NK-92 (cell line): ENCODE results near the gene GABBR1.
"Not testable (repeated sequence)": the region's sequence is repeated elsewhere in the genome, so short reads cannot be mapped to it uniquely, and the experiment has no call there.

ENCODE experiments used
- DNase-seq: peaks from one replicate; lab custom pipeline; 2025; ENCODE audit not compliant: unreplicated experiment; lab: John Stamatoyannopoulos, UW

GABBR1 gene

DNA sequence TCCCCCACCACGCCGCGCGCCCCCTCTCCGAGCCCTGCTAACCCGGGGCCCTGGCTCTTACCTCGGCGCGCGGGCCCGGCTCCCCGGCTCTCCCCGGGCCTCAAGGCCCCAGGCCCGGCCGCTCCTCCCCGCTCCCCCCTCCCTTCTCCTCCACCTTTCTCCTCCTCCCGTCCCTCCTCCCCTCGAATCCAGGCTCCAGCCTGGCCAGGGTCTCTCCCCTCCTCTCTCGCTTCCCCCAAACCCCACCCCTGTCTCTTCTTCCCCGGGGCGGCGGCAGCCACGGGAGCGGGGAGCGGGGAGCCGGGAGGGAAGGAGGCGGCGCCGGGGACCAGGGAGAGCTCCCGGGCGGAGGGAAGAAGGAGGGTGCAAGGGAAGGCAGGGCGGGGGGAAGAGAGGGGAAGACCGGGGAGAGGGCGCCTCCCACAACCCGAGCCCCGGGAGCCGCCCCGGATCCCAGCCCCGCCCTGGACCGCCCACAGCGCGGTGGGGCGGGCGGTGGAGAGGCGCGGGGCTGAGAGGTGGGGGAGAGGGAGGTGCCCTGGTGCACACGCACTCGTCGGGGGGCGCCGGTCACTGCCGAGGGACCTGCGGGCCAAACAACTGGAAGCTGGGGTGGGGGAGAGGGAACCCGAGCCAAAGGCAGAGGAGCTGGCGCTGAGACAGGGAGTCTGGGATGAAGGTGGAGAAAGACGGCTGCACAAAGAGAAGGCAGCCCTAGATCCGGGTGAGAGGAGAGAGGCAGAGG is at the start of gene GABBR1:
Gene GABBR1, minus strand, starts transcription at position 395 of the 745 bp plus-strand sequence. CDS start 798 bp downstream, outside the sequence.
- DNase-seq: no peak

DNA sequence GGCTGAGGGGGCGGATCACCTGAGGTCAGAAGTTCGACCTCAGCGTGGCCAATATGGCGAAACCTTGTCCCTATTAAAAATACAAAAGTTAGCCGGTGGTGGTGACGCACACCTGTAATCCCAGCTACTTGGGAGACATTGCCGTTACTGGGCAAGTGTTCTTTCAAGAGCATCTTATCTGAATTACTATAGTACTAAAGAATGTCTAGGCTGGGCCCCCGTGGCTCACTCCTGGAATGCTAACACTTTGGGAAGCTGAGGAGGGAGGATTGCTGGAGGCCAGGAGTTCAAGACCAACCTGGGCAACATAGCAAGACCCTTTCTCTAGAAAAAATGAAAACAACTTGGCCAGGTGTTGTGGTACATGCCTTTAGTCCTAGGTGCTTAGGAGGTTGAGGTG is 48.8 kb upstream of the GABBR1 start:
- no peak for DNase-seq

DNA sequence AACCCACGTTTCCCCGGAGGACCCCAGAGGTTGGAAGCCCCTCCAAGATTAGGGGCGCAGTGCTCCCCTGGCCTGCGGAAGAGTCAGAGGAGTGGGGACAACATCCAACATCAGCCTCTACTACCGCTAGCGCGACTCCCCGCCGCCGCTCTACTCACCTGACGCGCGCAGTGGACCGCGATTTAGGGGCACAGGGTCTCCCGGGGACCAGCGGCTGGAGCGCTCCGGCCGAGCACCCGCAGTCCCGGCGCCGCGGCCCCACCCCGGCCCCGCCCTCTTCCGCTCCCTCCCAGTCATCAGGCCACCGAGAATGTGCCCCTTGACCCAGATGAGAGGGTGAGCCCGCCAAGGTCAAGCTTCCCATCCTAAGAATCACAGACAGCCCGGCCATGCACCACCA is 47.9 kb upstream of the GABBR1 start, which contains the start of gene ZFP57:
Gene ZFP57, minus strand, starts transcription at position 249 of the 400 bp plus-strand sequence. CDS start 4,149 bp downstream, outside the sequence.
- no peak for DNase-seq

DNA sequence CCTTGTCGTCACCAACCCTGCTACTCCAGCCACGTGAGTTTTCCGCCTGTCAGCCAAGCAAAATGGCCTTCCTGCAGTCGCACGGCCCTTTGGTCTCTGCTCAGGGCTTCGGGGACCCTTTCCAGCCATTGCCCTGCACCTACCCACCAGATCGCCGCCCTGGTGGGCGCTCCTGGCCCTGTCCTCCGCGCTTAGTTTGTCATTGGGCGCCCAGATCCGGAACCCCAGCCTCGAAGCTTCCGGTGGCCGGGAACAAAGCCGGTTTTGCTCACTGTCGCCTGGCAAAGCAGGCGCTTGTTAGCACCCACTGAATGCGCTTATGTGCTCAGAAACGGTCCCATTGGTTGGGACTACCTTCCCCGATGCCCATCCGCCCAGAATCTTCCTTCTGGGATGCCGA is 47.4 kb upstream of the GABBR1 start:
- no peak for DNase-seq

GRCh38 chr6:29679962-29680361 is 47.0 kb upstream of the GABBR1 start:
- DNase-seq: no peak

- no peak for DNase-seq
Measured at GRCh38 chr6:29678114-29678513, 45.1 kb upstream of the GABBR1 start.

DNA sequence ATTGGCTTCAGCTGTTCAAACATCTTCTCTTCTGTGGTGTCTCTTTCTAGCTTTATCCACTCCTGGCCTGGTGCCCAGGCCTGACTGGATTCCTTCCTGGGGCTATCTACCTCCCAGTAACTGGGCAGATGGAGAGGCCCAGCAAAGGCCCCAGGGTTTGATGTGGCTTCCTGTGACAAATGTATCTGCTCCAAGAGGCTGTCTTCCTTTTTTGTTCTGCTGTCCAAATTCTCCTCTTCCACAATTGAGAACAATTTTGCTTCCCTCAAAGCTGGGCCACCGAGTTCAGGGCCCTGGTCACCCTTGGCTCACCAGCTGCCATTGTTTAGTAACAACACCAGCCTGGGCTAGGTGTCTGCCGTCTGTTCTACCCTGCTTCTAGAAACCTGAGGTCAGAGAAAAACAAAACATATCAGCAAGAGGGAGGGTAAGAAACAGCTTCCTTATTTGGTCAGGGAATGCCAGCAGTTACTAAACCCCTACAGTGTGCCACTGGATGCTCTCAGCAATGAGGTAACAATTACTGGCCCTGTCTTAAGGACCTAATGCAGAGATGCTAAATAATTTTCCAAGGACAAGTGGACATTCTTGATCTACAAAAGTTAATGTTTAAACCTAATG is 44.1 kb upstream of the GABBR1 start:
- no peak for DNase-seq

DNA sequence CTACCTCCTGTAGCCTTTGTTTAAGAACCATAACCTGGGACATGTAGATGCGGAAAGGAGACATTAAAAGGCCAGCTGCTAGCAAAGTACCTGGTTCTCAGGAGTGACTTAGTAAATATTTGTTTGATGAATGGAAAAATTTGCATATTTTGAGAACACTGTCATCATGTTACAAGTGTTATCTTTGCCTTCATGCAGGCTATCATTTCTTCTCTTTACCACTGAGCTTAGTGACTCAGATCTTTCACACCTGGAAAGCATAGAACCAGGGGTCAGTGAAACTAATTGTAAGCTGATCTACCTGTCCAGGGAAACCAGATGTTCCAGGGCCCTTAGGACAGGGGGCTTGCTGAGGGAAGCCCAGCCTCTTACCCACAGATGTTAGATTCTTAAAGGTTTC is 42.6 kb upstream of the GABBR1 start:
- no peak for DNase-seq

GRCh38 chr6:29674008-29674407 is 41.0 kb upstream of the GABBR1 start:
- no peak for DNase-seq

- no peak for DNase-seq
Measured at GRCh38 chr6:29673161-29673560, 40.2 kb upstream of the GABBR1 start.

DNA sequence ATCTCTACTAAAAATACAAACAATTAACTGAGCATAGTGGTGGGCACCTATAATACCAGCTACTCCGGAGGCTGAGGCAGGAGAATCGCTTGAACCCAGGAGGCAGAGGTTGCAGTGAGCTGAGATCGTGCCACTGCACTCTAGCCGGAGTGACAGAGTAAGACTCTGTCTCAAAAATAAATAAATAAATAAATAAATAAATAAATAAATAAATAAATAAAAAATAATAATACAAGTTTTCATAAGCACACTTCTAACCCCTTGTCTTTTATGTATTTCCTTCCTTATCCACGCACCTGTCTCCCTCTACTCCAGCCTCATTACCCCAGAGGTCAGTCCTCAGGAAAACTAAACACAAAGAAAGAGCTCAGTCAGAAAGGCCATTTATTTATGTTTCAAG is 39.1 kb upstream of the GABBR1 start:
- not testable (repeated sequence) for DNase-seq

DNA sequence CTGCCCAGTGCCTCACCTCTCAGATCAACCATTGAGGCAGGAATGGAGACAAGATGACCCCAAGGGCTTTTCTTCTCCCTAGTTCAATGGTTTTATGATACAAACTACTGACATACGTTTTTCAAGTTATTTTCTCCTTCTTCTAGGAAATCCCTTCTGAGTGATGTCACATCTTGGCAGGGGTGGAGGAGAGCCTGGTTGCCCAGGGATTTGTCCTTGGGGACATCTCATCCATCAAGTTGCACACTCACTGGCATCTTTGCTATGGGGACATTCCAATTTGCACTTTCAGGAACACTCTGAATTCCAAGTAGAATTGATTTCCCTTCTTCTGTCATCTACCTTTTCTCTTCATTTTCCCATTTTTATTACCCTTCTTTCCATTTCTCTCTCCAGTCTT is 38.0 kb upstream of the GABBR1 start:
- no peak for DNase-seq

DNA sequence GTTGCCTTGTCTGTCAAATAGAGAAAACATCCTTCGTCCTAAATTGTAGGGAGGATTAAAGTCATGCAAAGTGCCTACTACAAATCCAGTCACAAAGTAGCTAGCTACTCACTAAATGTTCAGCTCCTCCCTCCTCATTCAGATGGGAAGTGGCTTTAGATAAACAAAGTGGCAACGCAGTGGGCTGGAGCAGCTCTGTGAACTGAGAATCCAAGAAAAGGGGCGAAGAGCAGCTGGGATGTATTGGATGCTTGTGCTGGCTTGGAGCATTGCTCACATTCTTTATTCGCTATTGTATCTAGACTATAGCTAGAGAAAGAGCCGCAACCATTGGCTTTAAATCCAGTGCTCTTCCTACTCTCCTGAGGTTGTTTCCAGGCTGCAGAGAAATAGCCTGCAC is 34.2 kb upstream of the GABBR1 start:
- no peak for DNase-seq

DNA sequence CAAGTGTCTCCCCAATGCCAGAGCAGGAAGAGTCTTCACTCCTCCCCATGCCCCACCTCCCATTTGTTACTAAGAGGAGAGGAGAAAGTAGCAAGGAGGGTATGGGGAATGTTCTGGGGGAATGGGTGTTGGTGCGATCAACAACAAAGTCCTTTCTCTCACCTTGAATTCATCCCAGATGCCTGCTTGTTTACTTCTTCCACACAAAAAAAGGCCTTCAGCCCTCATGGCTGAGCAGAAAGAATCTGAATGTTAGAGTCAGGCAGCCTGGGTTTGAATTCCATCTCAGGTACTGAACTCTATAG is 33.8 kb upstream of the GABBR1 start:
- no peak for DNase-seq

DNA sequence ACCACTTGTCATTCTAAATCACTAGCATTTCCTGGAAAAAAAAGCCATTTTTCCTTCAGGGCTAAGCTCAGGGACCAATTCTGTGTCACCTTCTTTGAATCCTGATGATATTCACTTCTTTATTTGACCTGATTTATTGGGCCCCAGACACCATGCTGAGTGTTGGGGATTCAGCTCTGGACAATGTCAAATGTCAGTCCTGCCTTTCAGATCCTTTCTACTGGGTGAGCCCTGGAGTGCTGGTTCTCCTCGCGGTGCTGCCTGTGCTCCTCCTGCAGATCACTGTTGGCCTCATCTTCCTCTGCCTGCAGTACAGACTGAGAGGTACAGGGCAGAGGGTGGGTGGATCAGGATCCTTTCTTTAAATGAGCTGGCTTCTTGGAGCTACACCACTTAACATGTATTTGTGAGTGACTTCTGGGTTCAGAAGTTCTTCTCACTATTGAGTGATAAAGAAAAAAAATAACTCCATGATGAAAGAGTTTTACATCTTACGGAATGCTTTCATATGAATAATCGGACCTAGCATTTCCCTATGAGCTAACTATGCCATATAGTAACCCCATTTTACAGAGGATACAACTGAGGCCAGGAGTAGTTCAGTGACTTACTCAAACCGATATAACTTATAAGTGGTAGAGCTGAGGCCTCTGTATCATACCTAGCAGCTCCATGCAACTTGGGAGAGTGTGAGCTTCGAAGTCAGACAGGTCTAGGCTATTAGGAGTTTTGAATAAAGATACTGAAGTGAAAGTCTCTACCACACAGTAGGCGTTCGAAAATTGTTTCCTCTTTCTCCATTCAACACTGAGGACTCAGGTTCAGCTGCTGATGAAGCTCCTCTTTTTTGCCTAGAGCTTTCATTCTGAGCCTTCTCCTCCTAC is 33.2 kb upstream of the GABBR1 start:
- no peak for DNase-seq

DNA sequence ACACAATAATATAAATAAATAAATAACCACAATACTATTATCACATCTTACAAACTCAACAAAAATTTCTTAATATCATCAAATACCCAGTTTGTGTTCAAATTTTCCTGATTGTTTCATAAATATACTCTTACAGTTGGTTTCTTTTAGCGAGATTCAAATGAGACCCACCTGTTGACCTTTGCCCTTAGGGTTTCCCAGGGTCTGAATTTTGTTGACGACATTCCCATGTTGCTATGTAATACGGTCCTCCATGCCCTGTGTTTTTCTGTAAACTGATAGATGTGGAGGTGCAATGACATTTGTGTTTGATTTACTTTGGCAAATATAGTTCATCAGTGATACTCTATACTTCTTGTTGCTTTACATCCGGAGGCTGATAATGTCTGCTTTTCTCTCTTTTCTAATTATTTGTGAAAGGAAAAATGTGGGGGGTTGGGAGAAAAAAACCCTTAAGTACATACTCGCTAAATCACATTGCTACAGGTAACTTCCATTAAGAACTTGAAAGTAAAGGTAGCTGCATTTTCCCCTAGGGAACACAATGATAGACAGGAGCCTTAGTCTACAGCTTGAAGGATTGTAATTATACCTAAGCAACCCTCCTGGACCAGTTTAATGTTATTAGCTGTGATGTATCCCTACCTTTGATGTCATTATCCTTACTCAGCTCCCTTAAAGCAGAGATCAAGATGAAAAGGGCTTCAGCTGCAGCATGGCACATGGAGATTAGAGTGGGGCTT is 30.5 kb upstream of the GABBR1 start:
- DNase-seq: no peak

DNA sequence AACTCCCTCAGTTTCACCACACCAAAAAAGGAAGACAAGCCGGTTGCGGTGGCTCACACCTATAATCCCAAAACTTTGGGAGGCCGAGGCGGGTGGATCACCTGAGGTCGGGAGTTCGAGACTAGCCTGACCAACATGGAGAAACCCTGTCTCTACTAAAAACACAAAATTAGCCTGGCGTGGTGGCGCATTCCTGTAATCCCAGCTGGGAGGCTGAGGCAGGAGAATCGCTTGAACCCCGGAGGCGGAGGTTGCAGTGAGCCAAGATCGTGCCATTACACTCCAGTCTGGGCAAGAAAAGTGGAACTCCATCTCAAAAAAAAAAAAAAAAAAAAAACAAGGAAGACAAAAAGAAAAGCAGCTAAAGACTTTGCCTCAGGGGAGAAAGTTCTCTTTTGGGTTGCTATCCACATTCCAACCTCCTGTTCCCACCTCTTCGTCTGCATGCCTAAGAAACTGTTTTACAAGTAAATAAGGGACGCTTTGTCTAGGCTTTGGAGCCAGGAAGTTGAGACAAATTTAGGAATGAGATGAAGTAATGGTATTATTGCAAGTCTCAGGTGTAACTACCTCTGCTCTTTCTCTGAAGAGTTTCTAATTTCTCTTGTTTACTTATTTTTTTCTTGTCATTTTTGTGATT is 28.6 kb upstream of the GABBR1 start:
- not testable (repeated sequence) for DNase-seq

- DNase-seq: no peak
Measured at GRCh38 chr6:29661071-29661470, 28.1 kb upstream of the GABBR1 start.

DNA sequence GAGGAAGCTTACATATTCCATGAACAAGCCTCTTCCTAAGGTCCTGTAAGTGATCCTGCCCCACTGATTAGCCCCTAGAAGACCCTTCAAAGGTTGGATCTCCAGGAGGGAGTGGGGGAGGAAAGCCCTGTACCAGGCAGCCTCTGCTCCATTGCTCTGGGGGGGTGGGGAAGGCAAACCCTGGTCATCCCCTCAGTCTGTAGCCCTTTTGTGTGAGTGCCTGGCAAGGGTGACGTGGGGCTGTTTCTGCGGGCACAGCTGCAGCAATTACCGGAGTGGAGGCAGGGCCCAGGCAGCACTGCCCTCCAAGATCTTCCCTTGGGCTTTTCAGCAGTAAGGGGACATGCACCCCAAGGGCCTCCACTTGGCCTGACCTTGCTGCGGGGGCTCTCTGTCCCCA is 23.8 kb upstream of the GABBR1 start, which contains the start of gene MOG:
Gene MOG, plus strand, starts transcription at position 295 of the 400 bp plus-strand sequence. CDS start 118 bp downstream, outside the sequence.
- no peak for DNase-seq

GRCh38 chr6:29656157-29656556 is 23.2 kb upstream of the GABBR1 start:
- DNase-seq: no peak

DNA sequence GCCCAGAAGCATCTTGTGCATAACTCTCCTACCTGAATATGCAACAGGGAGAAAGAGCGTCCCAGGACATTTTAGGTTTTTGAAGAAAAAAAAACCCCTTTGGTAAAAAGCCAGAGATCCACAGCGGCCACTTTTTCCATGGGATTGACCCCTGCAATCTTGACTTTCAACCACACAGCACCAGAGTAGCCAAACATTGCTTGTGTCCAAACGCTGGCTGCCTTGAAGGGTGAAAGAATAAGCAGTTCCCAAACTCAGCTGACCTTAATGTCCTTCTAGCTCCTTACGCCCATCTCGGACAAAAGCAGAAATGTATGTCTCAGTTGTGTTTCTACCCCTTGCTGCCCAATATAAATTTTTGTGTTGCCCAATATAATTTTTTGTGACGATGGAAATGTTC is 22.7 kb upstream of the GABBR1 start:
- no peak for DNase-seq
